ENCODE data around the gene ASB6. TPM values are rescaled to one million over a fixed set of nuclear protein-coding genes. Genes with fewer than 3 reads are reported as not detected.
A peak's percentile ranks its signal among the peaks of the same experiment; 100 is the strongest.

The ASB6 gene
- polyA plus RNA-seq, 1 of the 3 experiments (the other 2 are of a cell fraction), result 35.9 TPM

GRCh38 chr9:129587487-129588262 is 54.3 kb downstream of the ASB6 start:
- Histone ChIP-seq H3F3A (replicated peaks; ENCODE audit: insufficient read depth) (no peaks in the 10 kb centered on the region), H4K20me1 (ENCODE audit: insufficient read depth) (no peaks in the 10 kb centered on the region), H3K36me3 (replicated peaks in 1 of 2; ENCODE audit: control insufficient read depth in 1 of 2, insufficient read depth in 2 of 2, low read length in 1 of 2) (no peaks in the 10 kb centered on the region), H2AFZ (ENCODE audit: low read depth) (no peak overlapping the region), H3K9me2 (no peaks in the 10 kb centered on the region), H3K4me3 (ENCODE audit: low read depth in 2 of 2, low read length in 1 of 2) (no peak overlapping the region), H3K4me2 (no peak overlapping the region), H3K79me2 (ENCODE audit: insufficient read depth) (no peaks in the 10 kb centered on the region), H3K27me3 (ENCODE audit: insufficient read depth) (no peaks in the 10 kb centered on the region), H3K9ac (no peak overlapping the region), H3K9me3 (no peaks in the 10 kb centered on the region), H3K27ac (ENCODE audit: low read depth in 2 of 2, low read length in 1 of 2) (no peak overlapping the region), H3K4me1 (ENCODE audit: control insufficient read depth in 1 of 2, insufficient read depth in 2 of 2, low read depth in 1 of 2, low read length in 1 of 2) (peaks cover 0 to 10% of the 10 kb centered on the region in 2 experiments; a peak in 1 of 4 replicates)
- no peak for DNase-seq
- WGBS (ENCODE audit: low lambda C conversion rate), result 91% methylated on average over 23 of the region's 23 CpGs
- ChIA-PET POLR2A (interaction anchor here (2.0 kb wide), 1 partner anchor 91 kb away, joined by 5 read pairs; no protein-coding TSS in a partner anchor), CTCF (interaction anchor here (0.7 to 1.8 kb wide), 5 partner anchors 11 to 456 kb away, joined by 3 to 7 read pairs (median 3); no protein-coding TSS in a partner anchor)
- no peak for TF ChIP-seq GATA2 (CRISPR knock-in tag; IDR thresholded peaks at IDR 0.05)
- TF ChIP-seq SMC3 (IDR thresholded peaks at IDR 0.05; ENCODE audit: low read depth, low read length), result no peak

- peak; percentile 44 for DNase-seq
- H3K4me1 ChIP-seq (ENCODE audit: control insufficient read depth in 1 of 2, insufficient read depth in 2 of 2, low read depth in 1 of 2, low read length in 1 of 2), result peaks cover 0 to 10% of the 10 kb centered on the region in 2 experiments; a peak in 1 of 4 replicates
- CTCF ChIA-PET, result interaction anchor here (0.6 to 1.8 kb wide), 7 partner anchors 9 to 455 kb away, joined by 3 to 7 read pairs (median 3); no protein-coding TSS in a partner anchor
- no peak overlapping the region for H2AFZ ChIP-seq (ENCODE audit: low read depth)
- no peak overlapping the region for H3K9ac ChIP-seq
- H4K20me1 ChIP-seq (ENCODE audit: insufficient read depth), result no peaks in the 10 kb centered on the region
- no peaks in the 10 kb centered on the region for H3K79me2 ChIP-seq (ENCODE audit: insufficient read depth)
- no peaks in the 10 kb centered on the region for H3K9me2 ChIP-seq
- no peak overlapping the region for H3K27ac ChIP-seq (ENCODE audit: low read depth in 2 of 2, low read length in 1 of 2)
- H3F3A ChIP-seq (replicated peaks; ENCODE audit: insufficient read depth), result no peaks in the 10 kb centered on the region
- no peak for TF ChIP-seq POLR2AphosphoS5 (IDR thresholded peaks at IDR 0.05; ENCODE audit: low read depth, low read length)
- no peak for TF ChIP-seq MEF2A (IDR thresholded peaks at IDR 0.05; ENCODE audit: borderline replicate concordance, low read depth)
- 76% methylated on average over 4 of the region's 8 CpGs for WGBS (ENCODE audit: low lambda C conversion rate)
- no peaks in the 10 kb centered on the region for H3K36me3 ChIP-seq (replicated peaks in 1 of 2; ENCODE audit: control insufficient read depth in 1 of 2, insufficient read depth in 2 of 2, low read length in 1 of 2)
- H3K4me3 ChIP-seq (ENCODE audit: low read depth in 2 of 2, low read length in 1 of 2), result no peak overlapping the region
- H3K27me3 ChIP-seq (ENCODE audit: insufficient read depth), result no peaks in the 10 kb centered on the region
- no peaks in the 10 kb centered on the region for H3K9me3 ChIP-seq
- POLR2A ChIA-PET, result interaction anchor here (0.7 to 2.0 kb wide), 3 partner anchors 9 to 90 kb away, joined by 3 to 5 read pairs (median 3); no protein-coding TSS in a partner anchor
- no peak overlapping the region for H3K4me2 ChIP-seq
Observed at GRCh38 chr9:129586685-129587084, 55.3 kb downstream of the ASB6 start.

- CTCF ChIA-PET, result interaction anchor here (0.6 to 1.8 kb wide), 6 partner anchors 10 to 454 kb away, joined by 3 to 7 read pairs (median 3); no protein-coding TSS in a partner anchor
- WGBS (ENCODE audit: low lambda C conversion rate), result 100% methylated on average over 1 of the region's 1 CpG
- DNase-seq, result no peak
- POLR2A ChIA-PET, result interaction anchor here (0.7 to 2.0 kb wide), 3 partner anchors 10 to 90 kb away, joined by 3 to 5 read pairs (median 3); no protein-coding TSS in a partner anchor
- no peaks in the 10 kb centered on the region for H3K36me3 ChIP-seq (replicated peaks in 1 of 2; ENCODE audit: control insufficient read depth in 1 of 2, insufficient read depth in 2 of 2, low read length in 1 of 2)
- H3K4me1 ChIP-seq (ENCODE audit: control insufficient read depth in 1 of 2, insufficient read depth in 2 of 2, low read depth in 1 of 2, low read length in 1 of 2), result peaks cover 0 to 10% of the 10 kb centered on the region in 2 experiments; a peak in 1 of 4 replicates
- no peak overlapping the region for H3K4me2 ChIP-seq
- H3K9me3 ChIP-seq, result no peaks in the 10 kb centered on the region
- H3F3A ChIP-seq (replicated peaks; ENCODE audit: insufficient read depth), result no peaks in the 10 kb centered on the region
- no peak overlapping the region for H3K9ac ChIP-seq
- H3K9me2 ChIP-seq, result no peaks in the 10 kb centered on the region
- no peak overlapping the region for H2AFZ ChIP-seq (ENCODE audit: low read depth)
- H3K79me2 ChIP-seq (ENCODE audit: insufficient read depth), result no peaks in the 10 kb centered on the region
- no peaks in the 10 kb centered on the region for H4K20me1 ChIP-seq (ENCODE audit: insufficient read depth)
- no peak overlapping the region for H3K4me3 ChIP-seq (ENCODE audit: low read depth in 2 of 2, low read length in 1 of 2)
- H3K27ac ChIP-seq (ENCODE audit: low read depth in 2 of 2, low read length in 1 of 2), result no peak overlapping the region
- H3K27me3 ChIP-seq (ENCODE audit: insufficient read depth), result no peaks in the 10 kb centered on the region
- no peak for TF ChIP-seq SMC3 (IDR thresholded peaks at IDR 0.05; ENCODE audit: low read depth, low read length)
- no peak for TF ChIP-seq SIN3A (IDR thresholded peaks at IDR 0.05; ENCODE audit: borderline replicate concordance, low read depth, low read length)
- TF ChIP-seq FOXM1 (IDR thresholded peaks at IDR 0.05; ENCODE audit: low read depth), result no peak
- no peak for TF ChIP-seq FOSL2 (IDR thresholded peaks at IDR 0.05; ENCODE audit: borderline replicate concordance, low read depth)
- no peak for TF ChIP-seq RFX5 (IDR thresholded peaks at IDR 0.05; ENCODE audit: low read length)
- TF ChIP-seq TCF12 (IDR thresholded peaks at IDR 0.05), result no peak
- TF ChIP-seq YY1 (IDR thresholded peaks at IDR 0.05; ENCODE audit: low read depth), result no peak
- TF ChIP-seq IRF3 (IDR thresholded peaks at IDR 0.05; ENCODE audit: low read depth, low read length), result no peak
- TF ChIP-seq USF2 (IDR thresholded peaks at IDR 0.05; ENCODE audit: borderline replicate concordance, low read depth, low read length), result no peak
- no peak for TF ChIP-seq MAX (IDR thresholded peaks at IDR 0.05; ENCODE audit: low read depth)
- no peak for TF ChIP-seq REST (IDR thresholded peaks at IDR 0.05; ENCODE audit: low read depth, low read length)
Observed at GRCh38 chr9:129586245-129586644, 55.7 kb downstream of the ASB6 start.
